GM23338 (cell line): ENCODE measurements around the gene ALDH1A1. TPM values are rescaled to one million over a fixed set of nuclear protein-coding genes. Genes with fewer than 3 reads are reported as not detected.
"Not testable (repeated sequence)": the region's sequence is repeated elsewhere in the genome, so short reads cannot be mapped to it uniquely, and the experiment has no call there.

Experiments used
- ATAC-seq: fragments of 200-7000 bp; cut with Tn5 transposase; 3 replicates; pipeline ENCODE4 v1.9.1; 2020
- DNase-seq: peaks from one replicate; pipeline ENCODE4 v3.0.0-alpha.2; 2015; ENCODE audit warnings: low spot score
- H2AFZ ChIP-seq: fragments of 200-600 bp; sonication (generic); 2 replicates; pipeline ENCODE4 v1.8.0; 2016; ENCODE audit warnings: antibody characterized with exemption, mild to moderate bottlenecking, moderate library complexity
- H3F3A ChIP-seq: fragments of 200-600 bp; sonication (generic); replicated peaks from 2 replicates; pipeline ENCODE4 v1.8.0; 2017; ENCODE audit warnings: antibody characterized with exemption, mixed run types, low read depth
- H3K27ac ChIP-seq: fragments of 200-600 bp; sonication (generic); 2 replicates; pipeline ENCODE4 v1.6.1; 2016; ENCODE audit warnings: low read depth
- H3K27me3 ChIP-seq: fragments of 200-600 bp; sonication (generic); 2 replicates; pipeline ENCODE4 v1.8.0; 2016; ENCODE audit warnings: mild to moderate bottlenecking, mixed run types, moderate library complexity; ENCODE audit not compliant: insufficient read depth
- H3K36me3 ChIP-seq: fragments of 200-600 bp; sonication (generic); 2 replicates; pipeline ENCODE4 v1.8.0; 2016; ENCODE audit warnings: mild to moderate bottlenecking; ENCODE audit not compliant: insufficient read depth
- H3K4me1 ChIP-seq: fragments of 200-600 bp; sonication (generic); 2 replicates; pipeline ENCODE4 v1.8.0; 2016; ENCODE audit warnings: mild to moderate bottlenecking, moderate library complexity; ENCODE audit not compliant: insufficient read depth
- H3K4me2 ChIP-seq: fragments of 200-600 bp; sonication (generic); 2 replicates; pipeline ENCODE4 v1.7.1; 2017; ENCODE audit warnings: mixed run types
- H3K4me3 ChIP-seq: fragments of 200-600 bp; sonication (generic); 2 replicates; pipeline ENCODE4 v1.6.1; 2016; ENCODE audit warnings: mixed run types
- H3K79me2 ChIP-seq: fragments of 200-600 bp; sonication (generic); replicated peaks from 2 replicates; pipeline ENCODE4 v1.8.0; 2017; ENCODE audit warnings: mild to moderate bottlenecking; ENCODE audit not compliant: insufficient read depth
- H3K9me2 ChIP-seq: fragments of 200-600 bp; sonication (generic); 2 replicates; pipeline ENCODE4 v1.8.0; 2017; ENCODE audit not compliant: insufficient read depth
- H4K20me1 ChIP-seq: fragments of 200-600 bp; sonication (generic); replicated peaks from 2 replicates; pipeline ENCODE4 v1.8.0; 2017; ENCODE audit warnings: mild to moderate bottlenecking; ENCODE audit not compliant: insufficient read depth
- H3K27ac Mint-ChIP-seq: 2 replicates; pipeline ENCODE4 v1.8.0; 2020; ENCODE audit warnings: inconsistent platforms, mild to moderate bottlenecking, moderate library complexity, mixed read lengths
- H3K27me3 Mint-ChIP-seq: 3 replicates; pipeline ENCODE4 v1.8.0; 2022; ENCODE audit warnings: low read depth, mild to moderate bottlenecking, moderate library complexity, mixed read lengths, inconsistent platforms; ENCODE audit not compliant: insufficient read depth, poor library complexity
- H3K36me3 Mint-ChIP-seq: 3 replicates; pipeline ENCODE4 v1.8.0; 2021; ENCODE audit warnings: low read depth, mild to moderate bottlenecking, inconsistent platforms, moderate library complexity, mixed read lengths
- H3K4me1 Mint-ChIP-seq: 3 replicates; pipeline ENCODE4 v1.8.0; 2020; ENCODE audit warnings: mild to moderate bottlenecking, inconsistent platforms, mixed read lengths
- H3K4me3 Mint-ChIP-seq: 3 replicates; pipeline ENCODE4 v1.8.0; 2021; ENCODE audit warnings: moderate library complexity, mild to moderate bottlenecking, inconsistent platforms, mixed read lengths
- H3K9me3 Mint-ChIP-seq: 3 replicates; pipeline ENCODE4 v1.8.0; 2020; ENCODE audit warnings: moderate library complexity, mild to moderate bottlenecking, inconsistent platforms, mixed read lengths
- CREB1 ChIP-seq: fragments of 250-450 bp; sonication (Bioruptor Pico); IDR thresholded peaks from 2 replicates; pipeline ENCODE4 v1.5.0; 2020; ENCODE audit warnings: low read depth, mild to moderate bottlenecking, moderate library complexity
- CTCF ChIP-seq, 2 experiments: fragments of 200-600 bp in 1 of 2; sonication (generic) in 1 of 2; conservative IDR thresholded peaks; 2 replicates each; pipeline versions ENCODE4 v1.5.1 to v1.6.1; 2016 to 2017; ENCODE audit warnings: antibody characterized with exemption in 2 of 2, low read depth in 2 of 2, mild to moderate bottlenecking in 2 of 2, moderate library complexity in 1 of 2
- ETS1 ChIP-seq: IDR thresholded peaks from 2 replicates; pipeline ENCODE4 v1.6.1; 2016; ENCODE audit warnings: antibody characterized with exemption
- EZH2 ChIP-seq: fragments of 200-600 bp; sonication (generic); IDR thresholded peaks from one replicate; pipeline ENCODE4 v1.8.0; 2017; ENCODE audit warnings: antibody characterized with exemption, mild to moderate bottlenecking, low read depth; ENCODE audit not compliant: unreplicated experiment
- EZH2phosphoT487 ChIP-seq: fragments of 200-600 bp; sonication (generic); IDR thresholded peaks from one replicate; pipeline ENCODE4 v1.8.1; 2018; ENCODE audit warnings: antibody characterized with exemption; ENCODE audit not compliant: unreplicated experiment
- JUNB ChIP-seq: IDR thresholded peaks from one replicate; pipeline ENCODE4 v1.6.1; 2016; ENCODE audit warnings: antibody characterized with exemption; ENCODE audit not compliant: unreplicated experiment
- NANOG ChIP-seq: IDR thresholded peaks from 2 replicates; pipeline ENCODE4 v1.6.1; 2016; ENCODE audit warnings: antibody characterized with exemption, borderline replicate concordance
- POLR2AphosphoS5 ChIP-seq: IDR thresholded peaks from 2 replicates; pipeline ENCODE4 v1.6.1; 2016; ENCODE audit warnings: antibody characterized with exemption, low read depth
- REST ChIP-seq: IDR thresholded peaks from one replicate; pipeline ENCODE4 v1.6.1; 2018; ENCODE audit warnings: antibody characterized with exemption; ENCODE audit not compliant: unreplicated experiment
- STAT1 ChIP-seq: IDR thresholded peaks from one replicate; pipeline ENCODE4 v1.6.1; 2016; ENCODE audit warnings: antibody characterized with exemption; ENCODE audit not compliant: unreplicated experiment
- ZNF114 ChIP-seq: fragments of 250-450 bp; sonication (Bioruptor Pico); IDR thresholded peaks from 2 replicates; pipeline ENCODE4 v1.5.0; 2020; ENCODE audit warnings: mild to moderate bottlenecking, moderate library complexity
- ZNF331 ChIP-seq: fragments of 250-450 bp; sonication (Bioruptor Pico); IDR thresholded peaks from 2 replicates; pipeline ENCODE4 v1.5.0; 2020; ENCODE audit warnings: low read depth, mild to moderate bottlenecking, moderate library complexity
- polyA plus RNA-seq: library from polyadenylated mRNA; unstranded; fragments of >200 nt; fragmentation: Nextera tagmentation; extraction: Ambion mirVana; gene quantifications from 2 replicates; pipeline ENCODE4 v1.2.1, GENCODE V29; 2016
- total RNA-seq: library from RNA; depleted of rRNA; stranded (reverse); fragments of >200 nt; shearing (Covaris generic); gene quantifications from 2 replicates; pipeline ENCODE4 v1.2.3, GENCODE V29; 2014

Gene ALDH1A1
- total and polyA plus RNA-seq, 2 experiments from 2014 or later, result 2.1 to 3.4 TPM

- H3K9me3 Mint-ChIP-seq, result no peaks in the 10 kb centered on the region
Measured at GRCh38 chr9:72942451-72942850, 10.4 kb downstream of the ALDH1A1 start.

GRCh38 chr9:72939581-72939980 lies 13.3 kb downstream of the ALDH1A1 start:
- not testable (repeated sequence) for H3K4me3 Mint-ChIP-seq, H2AFZ ChIP-seq, H3K4me3 ChIP-seq, H3F3A ChIP-seq, H3K4me1 Mint-ChIP-seq, H4K20me1 ChIP-seq, H3K27me3 Mint-ChIP-seq, H3K9me3 Mint-ChIP-seq, H3K27me3 ChIP-seq, H3K36me3 Mint-ChIP-seq, ATAC-seq, H3K4me1 ChIP-seq, H3K36me3 ChIP-seq, H3K4me2 ChIP-seq, H3K27ac Mint-ChIP-seq, H3K79me2 ChIP-seq, H3K27ac ChIP-seq, H3K9me2 ChIP-seq, DNase-seq

More at GRCh38 chr9:72942451-72942850, 10.4 kb downstream of the ALDH1A1 start:
- Histone ChIP-seq H3K4me2 (no peak overlapping the region), H3K9me2 (no peaks in the 10 kb centered on the region), H3K4me3 (no peak overlapping the region), H3K4me1 (no peaks in the 10 kb centered on the region), H2AFZ (no peak overlapping the region), H3F3A (no peaks in the 10 kb centered on the region), H3K27ac (no peak overlapping the region), H3K79me2 (no peaks in the 10 kb centered on the region), H3K36me3 (no peaks in the 10 kb centered on the region), H4K20me1 (no peaks in the 10 kb centered on the region), H3K27me3 (no peaks in the 10 kb centered on the region)
- TF ChIP-seq REST (no peak), POLR2AphosphoS5 (no peak)
- Mint-ChIP-seq H3K4me3 (no peak overlapping the region), H3K27ac (no peak overlapping the region), H3K4me1 (no peaks in the 10 kb centered on the region), H3K27me3 (no peaks in the 10 kb centered on the region), H3K36me3 (no peaks in the 10 kb centered on the region)
- DNase-seq (no peak), ATAC-seq (no peak)

GRCh38 chr9:72937545-72937944 lies 15.3 kb downstream of the ALDH1A1 start:
- H3K4me1 ChIP-seq, result no peaks in the 10 kb centered on the region
- H3K9me2 ChIP-seq, result no peaks in the 10 kb centered on the region
- H3K4me2 ChIP-seq, result no peak overlapping the region
- H3K4me1 Mint-ChIP-seq, result no peaks in the 10 kb centered on the region
- no peak overlapping the region for H3K4me3 ChIP-seq
- no peaks in the 10 kb centered on the region for H3K79me2 ChIP-seq
- no peaks in the 10 kb centered on the region for H3K27me3 Mint-ChIP-seq
- no peak overlapping the region for H3K27ac ChIP-seq
- no peak overlapping the region for H3K4me3 Mint-ChIP-seq
- H3K9me3 Mint-ChIP-seq, result no peaks in the 10 kb centered on the region
- H3K36me3 Mint-ChIP-seq, result no peaks in the 10 kb centered on the region
- no peaks in the 10 kb centered on the region for H3K27me3 ChIP-seq
- no peaks in the 10 kb centered on the region for H3K36me3 ChIP-seq
- H3F3A ChIP-seq, result no peaks in the 10 kb centered on the region
- no peak overlapping the region for H2AFZ ChIP-seq
- no peak for ATAC-seq
- H4K20me1 ChIP-seq, result no peaks in the 10 kb centered on the region
- no peak for DNase-seq
- H3K27ac Mint-ChIP-seq, result no peak overlapping the region
- no peak for TF ChIP-seq ZNF114
- no peak for TF ChIP-seq NANOG
- TF ChIP-seq ZNF331 (CRISPR knock-in tag), result no peak
- no peak for TF ChIP-seq ETS1
- no peak for TF ChIP-seq POLR2AphosphoS5
- no peak for TF ChIP-seq EZH2
- TF ChIP-seq JUNB, result no peak
- no peak for TF ChIP-seq STAT1
- no peak for TF ChIP-seq CREB1 (CRISPR knock-in tag)
- no peak for TF ChIP-seq EZH2phosphoT487
- TF ChIP-seq CTCF (conservative IDR thresholded peaks at IDR 0.05; ENCODE audit: low read depth in 2 of 2), result no peak
